ENCODE measurements around the gene GNAZ.
"Not testable (repeated sequence)": the region's sequence is repeated elsewhere in the genome, so short reads cannot be mapped to it uniquely, and the experiment has no call there.

The GNAZ gene

DNA sequence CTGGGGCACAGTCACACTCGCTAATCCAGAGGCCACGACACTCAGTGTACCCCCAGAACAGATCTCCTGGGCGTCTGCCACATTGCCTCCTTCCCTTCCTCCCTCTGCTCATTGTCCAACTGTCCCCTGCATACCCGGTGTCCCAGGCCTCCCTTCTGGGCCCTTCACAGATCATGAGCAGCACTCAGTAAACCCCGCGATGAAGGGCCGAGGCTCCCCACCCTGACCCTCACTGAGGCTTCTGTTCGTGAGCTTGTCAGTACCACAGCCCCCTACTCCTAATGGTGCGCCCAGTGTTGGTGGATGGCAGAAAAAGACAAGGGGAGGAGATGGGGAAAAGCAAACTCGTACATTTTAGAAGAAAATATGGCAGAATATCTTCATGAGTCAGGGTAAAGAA is 58.8 kb downstream of the GNAZ start:
- Histone ChIP-seq H3K9ac (ENCODE audit: low read length) (no peak overlapping the region), H3K4me3 (ENCODE audit: low read depth in 1 of 2, low read length in 2 of 2) (no peak overlapping the region), H3K4me1 (ENCODE audit: insufficient read depth, low read length) (peaks cover 6% of the 10 kb centered on the region), H3K27ac (ENCODE audit: low read depth, low read length) (no peak overlapping the region), H3K9me3 (ENCODE audit: low read length) (no peaks in the 10 kb centered on the region), H3K36me3 (ENCODE audit: insufficient read depth, low read length) (no peaks in the 10 kb centered on the region), H3K27me3 (ENCODE audit: control insufficient read depth in 1 of 2, insufficient read depth in 2 of 2, low read length in 2 of 2) (no peaks in the 10 kb centered on the region)

DNA sequence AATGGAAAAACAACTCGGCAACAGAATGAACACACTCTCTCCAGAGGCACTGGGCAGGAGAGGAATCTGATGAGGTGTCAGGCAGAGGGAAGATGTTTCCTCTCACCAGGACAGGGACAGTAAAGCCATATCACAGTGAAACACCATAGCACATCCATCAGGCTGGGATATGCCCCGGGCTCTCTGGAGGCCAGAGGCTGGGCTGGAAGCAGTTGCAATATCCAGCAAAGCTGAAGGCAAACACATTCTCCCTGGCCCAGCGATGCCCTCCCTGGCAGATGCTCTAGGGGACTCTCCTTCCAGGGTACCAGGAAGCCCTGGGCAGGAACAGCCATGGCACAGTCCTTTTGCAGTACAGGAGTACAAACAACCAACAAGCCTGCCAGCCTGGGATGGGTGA is 60.4 kb downstream of the GNAZ start:
- no peak overlapping the region for H3K27ac ChIP-seq (ENCODE audit: low read depth, low read length)
- no peaks in the 10 kb centered on the region for H3K9me3 ChIP-seq (ENCODE audit: low read length)
- H3K9ac ChIP-seq (ENCODE audit: low read length), result no peak overlapping the region
- H3K4me1 ChIP-seq (ENCODE audit: insufficient read depth, low read length), result peaks cover 3% of the 10 kb centered on the region
- H3K4me3 ChIP-seq (ENCODE audit: low read depth in 1 of 2, low read length in 2 of 2), result no peak overlapping the region
- H3K36me3 ChIP-seq (ENCODE audit: insufficient read depth, low read length), result no peaks in the 10 kb centered on the region
- H3K27me3 ChIP-seq (ENCODE audit: control insufficient read depth in 1 of 2, insufficient read depth in 2 of 2, low read length in 2 of 2), result no peaks in the 10 kb centered on the region

DNA sequence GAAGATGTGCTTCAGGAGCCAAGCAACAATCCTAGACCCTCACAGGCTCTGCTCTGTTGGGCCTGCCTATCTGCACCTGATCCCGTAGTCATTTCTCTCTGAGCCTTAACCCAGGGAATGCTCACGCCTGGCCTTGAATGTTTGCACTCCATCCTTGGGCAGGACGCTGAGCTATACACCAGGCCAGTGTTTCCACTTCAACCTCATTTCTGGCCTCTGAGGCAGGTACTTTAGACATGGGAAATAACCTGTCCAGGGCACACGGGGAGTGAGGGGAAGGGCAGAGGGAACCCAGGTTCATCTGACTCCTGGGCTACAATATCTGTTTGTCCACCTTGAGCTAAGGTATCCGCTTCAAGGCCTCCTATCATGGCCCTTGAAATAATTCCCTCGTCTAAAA is 61.6 kb downstream of the GNAZ start:
- H3K27me3 ChIP-seq (ENCODE audit: control insufficient read depth in 1 of 2, insufficient read depth in 2 of 2, low read length in 2 of 2), result no peaks in the 10 kb centered on the region
- no peak overlapping the region for H3K9ac ChIP-seq (ENCODE audit: low read length)
- H3K4me3 ChIP-seq (ENCODE audit: low read depth in 1 of 2, low read length in 2 of 2), result no peak overlapping the region
- no peaks in the 10 kb centered on the region for H3K9me3 ChIP-seq (ENCODE audit: low read length)
- H3K4me1 ChIP-seq (ENCODE audit: insufficient read depth, low read length), result peaks cover 3% of the 10 kb centered on the region
- no peaks in the 10 kb centered on the region for H3K36me3 ChIP-seq (ENCODE audit: insufficient read depth, low read length)
- no peak overlapping the region for H3K27ac ChIP-seq (ENCODE audit: low read depth, low read length)

DNA sequence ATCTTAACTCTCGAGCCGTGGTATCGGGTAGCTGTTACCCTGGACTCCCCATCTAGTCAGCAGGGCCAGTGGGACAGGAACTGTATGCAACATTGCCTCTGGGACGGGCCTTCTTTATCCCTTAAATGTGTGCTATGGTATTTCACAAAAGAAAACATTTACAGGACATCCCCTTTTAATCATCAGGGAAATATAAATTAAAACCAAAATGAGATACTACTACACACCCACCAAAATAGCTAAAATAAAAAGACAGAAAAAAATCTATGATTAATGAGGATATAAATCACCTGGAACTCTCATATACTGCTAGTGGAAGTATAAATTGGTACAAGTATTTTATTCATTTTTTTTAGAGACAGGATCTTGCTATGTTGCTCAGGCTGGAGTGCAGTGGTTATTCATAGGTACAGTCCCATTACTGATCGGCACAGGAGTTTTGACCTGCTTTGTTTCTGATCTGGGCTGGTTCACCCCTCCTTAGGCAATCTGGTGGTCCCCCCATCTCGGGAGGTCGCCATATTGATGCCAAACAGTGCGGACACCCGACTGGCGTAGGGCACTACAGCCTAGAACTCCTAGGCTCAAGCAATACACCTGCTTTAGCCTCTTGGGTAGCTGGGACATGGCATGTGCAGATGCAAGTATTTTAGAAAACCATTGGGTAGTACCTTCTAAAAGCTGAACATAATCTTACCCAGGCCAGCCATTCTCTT is 62.2 kb downstream of the GNAZ start:
- Histone ChIP-seq H3K9ac (ENCODE audit: low read length) (no peak overlapping the region), H3K27me3 (ENCODE audit: control insufficient read depth in 1 of 2, insufficient read depth in 2 of 2, low read length in 2 of 2) (no peaks in the 10 kb centered on the region), H3K36me3 (ENCODE audit: insufficient read depth, low read length) (no peaks in the 10 kb centered on the region), H3K4me1 (ENCODE audit: insufficient read depth, low read length) (peaks cover 3% of the 10 kb centered on the region), H3K9me3 (ENCODE audit: low read length) (no peaks in the 10 kb centered on the region), H3K27ac (ENCODE audit: low read depth, low read length) (no peak overlapping the region), H3K4me3 (ENCODE audit: low read depth in 1 of 2, low read length in 2 of 2) (no peak overlapping the region)

DNA sequence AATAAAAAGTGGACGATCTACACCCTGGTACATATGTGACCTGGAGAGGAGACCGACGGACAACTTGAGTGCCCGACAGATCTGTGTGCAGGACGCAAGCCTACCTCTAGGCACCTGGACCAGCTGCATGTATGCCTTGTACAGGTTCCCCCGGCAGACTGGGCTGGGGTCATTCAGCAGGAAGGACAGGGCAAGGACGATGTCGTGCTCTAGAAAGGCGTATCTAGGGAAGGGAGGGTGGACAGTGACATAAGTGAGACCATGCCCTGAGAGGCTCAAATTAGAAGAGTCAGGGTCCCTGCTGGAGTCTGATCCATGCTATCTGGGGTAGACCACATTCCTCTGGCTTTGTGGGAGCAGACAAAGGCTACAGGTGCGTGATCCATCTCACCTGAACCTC is 63.6 kb downstream of the GNAZ start:
- Histone ChIP-seq H3K9ac (ENCODE audit: low read length) (no peak overlapping the region), H3K36me3 (ENCODE audit: insufficient read depth, low read length) (no peaks in the 10 kb centered on the region), H3K9me3 (ENCODE audit: low read length) (no peaks in the 10 kb centered on the region), H3K4me1 (ENCODE audit: insufficient read depth, low read length) (no peaks in the 10 kb centered on the region), H3K4me3 (ENCODE audit: low read depth in 1 of 2, low read length in 2 of 2) (no peak overlapping the region), H3K27ac (ENCODE audit: low read depth, low read length) (no peak overlapping the region), H3K27me3 (ENCODE audit: control insufficient read depth in 1 of 2, insufficient read depth in 2 of 2, low read length in 2 of 2) (no peaks in the 10 kb centered on the region)

DNA sequence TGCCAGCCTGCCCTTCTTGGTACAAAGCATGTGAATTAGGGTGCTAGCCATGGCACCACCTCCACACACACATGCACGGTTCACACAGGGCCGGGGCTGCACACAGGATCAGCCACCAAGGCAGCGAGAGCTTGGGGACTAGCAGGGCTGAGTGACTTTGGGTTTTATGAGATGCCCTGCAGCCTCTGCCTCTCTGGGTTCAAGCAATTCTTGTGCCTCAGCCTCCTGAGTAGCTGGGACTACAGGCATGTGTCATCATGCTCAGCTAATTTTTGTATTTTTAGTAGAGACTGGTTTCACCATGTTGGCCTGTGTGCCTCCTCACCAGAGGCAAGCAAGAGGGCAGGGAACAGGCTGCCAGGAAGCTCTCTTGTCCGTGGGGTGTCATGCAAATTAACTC is 66.7 kb downstream of the GNAZ start:
- not testable (repeated sequence) for H3K4me3 ChIP-seq (ENCODE audit: low read depth in 1 of 2, low read length in 2 of 2); H3K9me3 ChIP-seq (ENCODE audit: low read length); H3K4me1 ChIP-seq (ENCODE audit: insufficient read depth, low read length); H3K27me3 ChIP-seq (ENCODE audit: control insufficient read depth in 1 of 2, insufficient read depth in 2 of 2, low read length in 2 of 2); H3K27ac ChIP-seq (ENCODE audit: low read depth, low read length); H3K36me3 ChIP-seq (ENCODE audit: insufficient read depth, low read length); H3K9ac ChIP-seq (ENCODE audit: low read length)

DNA sequence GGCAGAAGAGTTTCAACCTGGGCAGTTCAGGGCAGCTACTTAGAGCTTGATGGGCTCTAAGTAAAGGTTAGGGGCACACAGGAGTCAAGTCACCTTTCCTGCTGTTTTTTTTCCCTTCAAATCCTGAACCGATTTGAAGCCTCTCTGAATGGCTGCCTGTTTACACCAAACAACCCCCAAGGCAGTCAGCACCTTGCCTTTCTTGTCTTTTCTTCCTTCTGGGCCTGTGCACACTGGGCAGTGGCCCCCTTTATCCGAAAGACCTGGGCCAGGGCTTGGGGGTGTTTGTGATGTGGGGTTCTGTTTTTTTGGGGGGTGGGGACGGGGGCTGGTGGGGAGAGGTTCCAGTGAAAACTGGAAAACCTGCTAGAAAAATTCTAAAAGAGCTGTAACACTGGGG is 67.1 kb downstream of the GNAZ start:
- Histone ChIP-seq H3K4me3 (ENCODE audit: low read depth in 1 of 2, low read length in 2 of 2) (no peak overlapping the region), H3K27ac (ENCODE audit: low read depth, low read length) (no peak overlapping the region), H3K4me1 (ENCODE audit: insufficient read depth, low read length) (peaks cover 7% of the 10 kb centered on the region), H3K36me3 (ENCODE audit: insufficient read depth, low read length) (no peaks in the 10 kb centered on the region), H3K9ac (ENCODE audit: low read length) (no peak overlapping the region), H3K27me3 (ENCODE audit: control insufficient read depth in 1 of 2, insufficient read depth in 2 of 2, low read length in 2 of 2) (no peaks in the 10 kb centered on the region), H3K9me3 (ENCODE audit: low read length) (no peaks in the 10 kb centered on the region)

DNA sequence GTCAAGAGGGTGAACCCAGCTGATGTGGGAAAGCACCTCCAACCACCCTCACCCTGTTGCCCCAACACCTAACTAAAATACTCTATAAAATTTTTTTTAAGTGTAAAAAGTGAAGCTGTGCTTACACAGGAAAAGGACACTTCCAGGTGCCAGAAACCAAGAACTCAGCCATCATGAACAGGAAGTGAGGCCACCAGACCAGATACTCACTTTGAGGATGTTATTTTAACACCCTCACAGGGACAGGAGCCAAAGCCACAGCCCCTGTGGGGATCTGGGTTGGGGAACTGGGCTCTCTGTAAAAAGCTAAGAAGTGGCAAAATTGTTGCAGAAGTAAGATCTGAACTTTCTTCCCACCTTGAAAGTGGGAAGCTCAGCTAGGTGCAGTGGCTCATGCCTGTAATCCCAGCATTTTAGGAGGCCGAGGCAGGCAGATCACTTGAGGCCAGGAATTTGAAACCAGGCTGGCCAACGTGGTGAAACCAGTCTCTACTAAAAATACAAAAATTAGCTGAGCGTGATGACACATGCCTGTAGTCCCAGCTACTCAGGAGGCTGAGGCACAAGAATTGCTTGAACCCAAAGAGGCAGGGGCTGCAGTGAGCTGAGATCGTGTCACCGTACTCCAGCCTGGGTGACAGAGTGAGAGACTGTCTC is 67.7 kb downstream of the GNAZ start:
- no peak overlapping the region for H3K27ac ChIP-seq (ENCODE audit: low read depth, low read length)
- H3K36me3 ChIP-seq (ENCODE audit: insufficient read depth, low read length), result no peaks in the 10 kb centered on the region
- no peaks in the 10 kb centered on the region for H3K27me3 ChIP-seq (ENCODE audit: control insufficient read depth in 1 of 2, insufficient read depth in 2 of 2, low read length in 2 of 2)
- no peak overlapping the region for H3K4me3 ChIP-seq (ENCODE audit: low read depth in 1 of 2, low read length in 2 of 2)
- peaks cover 11% of the 10 kb centered on the region for H3K4me1 ChIP-seq (ENCODE audit: insufficient read depth, low read length)
- H3K9ac ChIP-seq (ENCODE audit: low read length), result no peak overlapping the region
- H3K9me3 ChIP-seq (ENCODE audit: low read length), result no peaks in the 10 kb centered on the region

DNA sequence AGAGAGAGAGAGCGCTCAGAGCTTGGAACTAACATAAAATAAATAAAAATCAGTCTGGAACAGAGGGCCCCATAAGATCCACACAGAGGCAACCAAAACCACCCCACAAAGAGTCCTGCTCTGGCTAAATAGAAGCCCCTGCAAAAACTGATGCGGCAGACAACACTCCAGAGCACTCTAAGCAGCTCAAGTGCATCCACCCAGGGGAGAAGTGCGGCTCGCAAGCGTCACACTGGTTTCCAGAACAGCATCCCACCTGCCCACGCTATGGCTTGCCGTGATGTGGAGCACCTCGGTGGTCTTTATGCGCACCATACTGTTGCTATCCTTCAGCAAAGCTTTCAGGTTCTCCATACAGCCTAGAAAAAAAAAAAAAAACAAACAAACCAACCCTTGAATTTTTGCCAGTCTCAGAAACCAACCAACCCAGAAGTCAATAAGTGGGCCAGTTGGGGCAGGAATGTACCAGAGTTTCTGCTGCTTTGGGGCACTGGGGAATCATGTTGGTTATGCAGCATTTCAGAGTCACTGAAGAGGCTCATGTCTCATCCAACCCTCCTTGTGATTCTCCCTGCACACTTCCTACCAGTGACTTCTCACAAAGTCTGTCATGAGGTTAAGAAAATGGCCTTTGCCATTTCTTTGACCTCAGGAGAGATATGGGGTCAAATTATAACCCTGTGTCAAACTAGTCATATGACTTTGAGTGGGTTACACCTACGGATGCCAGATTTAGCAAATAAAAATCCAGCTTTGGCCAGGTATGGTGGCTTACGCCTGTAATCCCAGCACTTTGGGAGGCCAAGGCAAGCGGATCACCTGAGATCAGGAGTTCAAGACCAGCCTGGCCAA is 68.5 kb downstream of the GNAZ start:
- Histone ChIP-seq H3K36me3 (ENCODE audit: insufficient read depth, low read length) (no peaks in the 10 kb centered on the region), H3K27ac (ENCODE audit: low read depth, low read length) (no peak overlapping the region)

DNA sequence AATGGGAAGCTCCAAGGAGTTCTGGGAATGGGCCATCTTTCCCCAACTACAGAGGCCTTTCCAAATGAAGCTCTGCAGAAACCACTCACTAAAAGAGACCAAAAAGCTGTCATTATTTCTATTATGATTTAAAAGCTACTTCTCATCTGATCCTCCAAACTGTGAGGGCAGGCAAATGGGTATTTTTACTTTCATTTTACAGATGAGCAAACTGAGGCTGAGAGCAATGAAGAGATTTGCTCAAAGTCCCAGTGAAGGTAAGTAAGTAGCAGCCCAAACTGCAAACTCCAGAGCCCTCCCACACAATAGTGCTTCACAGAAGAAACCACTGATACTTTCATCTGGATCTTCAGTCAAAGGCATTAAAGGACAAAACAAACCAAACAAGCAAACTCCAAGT is 70.1 kb downstream of the GNAZ start:
- Histone ChIP-seq H3K9me3 (ENCODE audit: low read length) (no peaks in the 10 kb centered on the region), H3K4me1 (ENCODE audit: insufficient read depth, low read length) (peaks cover 18% of the 10 kb centered on the region), H3K36me3 (ENCODE audit: insufficient read depth, low read length) (no peaks in the 10 kb centered on the region), H3K4me3 (ENCODE audit: low read depth in 1 of 2, low read length in 2 of 2) (no peak overlapping the region), H3K9ac (ENCODE audit: low read length) (no peak overlapping the region), H3K27ac (ENCODE audit: low read depth, low read length) (no peak overlapping the region), H3K27me3 (ENCODE audit: control insufficient read depth in 1 of 2, insufficient read depth in 2 of 2, low read length in 2 of 2) (no peaks in the 10 kb centered on the region)

More for the DNA sequence above, 68.5 kb downstream of the GNAZ start:
- H3K9me3 ChIP-seq (ENCODE audit: low read length), result no peaks in the 10 kb centered on the region
- H3K4me1 ChIP-seq (ENCODE audit: insufficient read depth, low read length), result peaks cover 11% of the 10 kb centered on the region
- no peak overlapping the region for H3K9ac ChIP-seq (ENCODE audit: low read length)
- no peaks in the 10 kb centered on the region for H3K27me3 ChIP-seq (ENCODE audit: control insufficient read depth in 1 of 2, insufficient read depth in 2 of 2, low read length in 2 of 2)
- no peak overlapping the region for H3K4me3 ChIP-seq (ENCODE audit: low read depth in 1 of 2, low read length in 2 of 2)

DNA sequence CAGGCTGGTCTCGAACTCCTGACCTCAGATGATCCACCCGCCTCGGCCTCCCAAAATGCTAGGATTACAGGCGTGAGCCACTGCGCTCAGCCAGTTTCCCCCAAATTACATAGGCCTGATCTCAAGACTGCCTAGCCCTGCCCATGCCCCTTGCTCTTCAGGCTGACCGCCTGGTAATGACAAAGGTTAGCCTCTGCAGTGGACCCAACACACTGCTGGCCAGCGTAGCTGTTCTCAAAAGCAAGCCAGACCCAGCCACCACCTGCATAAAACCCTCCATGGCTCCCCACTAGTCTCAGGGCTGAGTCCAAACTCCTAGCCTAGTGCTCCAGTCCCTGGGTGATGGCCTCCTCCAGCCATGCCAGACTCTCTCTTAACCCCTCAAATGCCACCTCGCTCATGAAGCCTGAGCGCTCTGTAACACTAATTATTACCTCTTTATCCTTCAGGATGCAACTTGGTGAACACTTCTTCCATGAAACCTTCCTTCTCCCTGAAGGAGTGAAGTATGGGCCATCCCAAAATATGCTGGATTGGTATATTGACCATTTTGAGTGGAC is 72.3 kb downstream of the GNAZ start:
- Histone ChIP-seq H3K4me3 (ENCODE audit: low read depth in 1 of 2, low read length in 2 of 2) (no peak overlapping the region), H3K27ac (ENCODE audit: low read depth, low read length) (no peak overlapping the region), H3K9ac (ENCODE audit: low read length) (no peak overlapping the region), H3K27me3 (ENCODE audit: control insufficient read depth in 1 of 2, insufficient read depth in 2 of 2, low read length in 2 of 2) (no peaks in the 10 kb centered on the region), H3K36me3 (ENCODE audit: insufficient read depth, low read length) (no peaks in the 10 kb centered on the region), H3K9me3 (ENCODE audit: low read length) (no peaks in the 10 kb centered on the region), H3K4me1 (ENCODE audit: insufficient read depth, low read length) (peaks cover 29% of the 10 kb centered on the region)

Data from muscle layer of colon (tissue), 2 donors.